Neural progenitor cell (in vitro differentiated cells): ENCODE data around the gene SPEM1. TPM values are rescaled to one million over a fixed set of nuclear protein-coding genes. Genes with fewer than 3 reads are reported as not detected.

Experiments
- DNase-seq: peaks from one replicate; pipeline ENCODE4 v3.0.0-alpha.2; 2016; ENCODE audit warnings: low spot score
- H2AFZ ChIP-seq: fragments of 200-600 bp; sonication (generic); replicated peaks from 2 replicates; pipeline ENCODE4 v1.6.1; 2016; ENCODE audit warnings: antibody characterized with exemption
- H3F3A ChIP-seq: fragments of 200-600 bp; sonication (generic); 2 replicates; pipeline ENCODE4 v1.6.1; 2016; ENCODE audit warnings: antibody characterized with exemption, low read depth
- H3K27ac ChIP-seq: fragments of 200-600 bp; sonication (generic); 2 replicates; pipeline ENCODE4 v1.5.1; 2016; ENCODE audit warnings: mild to moderate bottlenecking
- H3K27me3 ChIP-seq: fragments of 200-600 bp; sonication (generic); 2 replicates; pipeline ENCODE4 v1.6.1; 2016; ENCODE audit warnings: mild to moderate bottlenecking, moderate library complexity
- H3K36me3 ChIP-seq: fragments of 200-600 bp; sonication (generic); 2 replicates; pipeline ENCODE4 v1.5.1; 2016
- H3K4me1 ChIP-seq: fragments of 200-600 bp; sonication (generic); 2 replicates; pipeline ENCODE4 v1.6.1; 2016; ENCODE audit warnings: mixed run types
- H3K4me2 ChIP-seq: fragments of 200-600 bp; sonication (generic); 2 replicates; pipeline ENCODE4 v1.6.1; 2016
- H3K4me3 ChIP-seq: fragments of 200-600 bp; sonication (generic); 2 replicates; pipeline ENCODE4 v1.5.1; 2016
- H3K79me2 ChIP-seq: fragments of 200-600 bp; sonication (generic); 2 replicates; pipeline ENCODE4 v1.6.1; 2016; ENCODE audit warnings: low read depth
- H3K9ac ChIP-seq: fragments of 200-600 bp; sonication (generic); 2 replicates; pipeline ENCODE4 v1.6.1; 2016
- H3K9me3 ChIP-seq: fragments of 200-600 bp; sonication (generic); 2 replicates; pipeline ENCODE4 v1.5.1; 2016; ENCODE audit warnings: low read depth
- H4K20me1 ChIP-seq: fragments of 200-600 bp; sonication (generic); 2 replicates; pipeline ENCODE4 v1.6.1; 2016; ENCODE audit warnings: low read depth
- H3K27ac Mint-ChIP-seq: 3 replicates; pipeline ENCODE4 v1.8.0; 2021; ENCODE audit warnings: mixed read lengths
- H3K27me3 Mint-ChIP-seq: 2 replicates; pipeline ENCODE4 v1.8.0; 2022; ENCODE audit warnings: low read depth, mild to moderate bottlenecking, inconsistent platforms, moderate library complexity, mixed read lengths; ENCODE audit not compliant: insufficient read depth
- H3K36me3 Mint-ChIP-seq: 3 replicates; pipeline ENCODE4 v1.8.0; 2021; ENCODE audit warnings: mixed read lengths
- H3K4me1 Mint-ChIP-seq: 3 replicates; pipeline ENCODE4 v1.8.0; 2021; ENCODE audit warnings: mixed read lengths
- H3K4me3 Mint-ChIP-seq: 3 replicates; pipeline ENCODE4 v1.8.0; 2021; ENCODE audit warnings: mild to moderate bottlenecking, moderate library complexity, mixed read lengths
- H3K9me3 Mint-ChIP-seq: 3 replicates; pipeline ENCODE4 v1.8.0; 2020; ENCODE audit warnings: mixed read lengths
- CTCF ChIP-seq: fragments of 200-600 bp; sonication (generic); IDR thresholded peaks from 2 replicates; pipeline ENCODE4 v1.5.1; 2017; ENCODE audit warnings: antibody characterized with exemption, mild to moderate bottlenecking
- EZH2 ChIP-seq: fragments of 200-600 bp; sonication (generic); IDR thresholded peaks from 2 replicates; pipeline ENCODE4 v1.6.1; 2017; ENCODE audit warnings: antibody characterized with exemption, mild to moderate bottlenecking, moderate library complexity
- EZH2phosphoT487 ChIP-seq: fragments of 200-600 bp; sonication (generic); IDR thresholded peaks from 2 replicates; pipeline ENCODE4 v1.6.1; 2017; ENCODE audit warnings: antibody characterized with exemption
- total RNA-seq: library from RNA; depleted of rRNA; stranded (reverse); fragments of >200 nt; gene quantifications from 2 replicates; pipeline ENCODE4 v1.2.3, GENCODE V29; 2015; ENCODE audit warnings: low replicate concordance

SPEM1 gene
- total RNA-seq, 1 donor from 2014 or later = not detected

DNA sequence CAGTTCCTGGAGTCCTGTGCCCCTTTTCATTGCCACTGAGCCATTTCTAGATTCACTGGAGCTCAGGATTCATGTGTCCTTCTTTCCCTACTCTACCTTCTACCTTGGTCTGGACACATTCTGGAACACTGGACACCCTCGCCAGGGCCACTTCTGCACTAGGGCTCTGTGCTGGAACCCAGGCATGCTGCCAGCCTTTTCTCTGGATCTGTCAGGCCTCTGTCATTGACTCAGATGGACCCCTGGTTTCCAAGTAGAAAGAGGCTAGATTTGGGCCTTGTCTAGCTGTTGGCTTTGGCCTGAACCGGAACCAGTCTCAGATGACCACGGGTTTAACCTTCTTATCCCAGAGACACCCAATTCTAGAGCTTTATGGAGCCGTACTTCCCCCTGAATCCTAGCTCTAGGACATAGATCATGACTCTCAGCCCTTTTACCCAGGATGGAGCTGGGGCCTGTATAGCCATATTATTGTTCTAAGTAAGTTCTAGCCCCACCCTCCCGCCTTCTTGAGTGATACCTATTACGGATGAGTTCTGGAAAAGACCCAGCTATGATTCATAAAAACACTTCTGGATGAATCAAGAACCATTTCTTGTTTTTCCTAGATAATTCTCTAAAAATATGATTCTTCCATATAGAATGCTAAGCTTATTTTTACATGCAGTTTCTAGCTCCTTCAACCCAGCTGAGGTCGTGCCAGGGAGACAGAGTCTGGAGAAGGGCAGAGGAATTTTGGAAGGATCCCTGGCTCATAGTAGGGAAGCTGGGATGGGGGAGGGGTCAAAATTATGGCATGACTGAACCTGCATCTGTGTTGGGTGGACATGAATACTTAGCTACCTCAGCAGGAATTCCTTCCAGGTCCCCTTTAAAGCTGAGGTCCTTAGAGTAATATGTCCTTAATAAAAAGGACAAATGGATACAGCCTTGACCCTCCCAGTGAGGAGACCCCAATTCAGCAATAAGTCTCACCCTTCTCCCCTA lies 23.7 kb downstream of the SPEM1 start:
- H3K27me3 Mint-ChIP-seq = peaks cover 15% of the 10 kb centered on the region
- H3K36me3 Mint-ChIP-seq = no peaks in the 10 kb centered on the region
- H2AFZ ChIP-seq = no peak overlapping the region
- peaks cover 50% of the 10 kb centered on the region for H3K4me1 Mint-ChIP-seq
- H3K9me3 Mint-ChIP-seq = peaks cover 3% of the 10 kb centered on the region
- no peak overlapping the region for H3K27ac Mint-ChIP-seq
- H3K4me3 Mint-ChIP-seq = peak overlapping the region; percentile 79
- no peaks in the 10 kb centered on the region for H3K79me2 ChIP-seq
- no peak overlapping the region for H3K9ac ChIP-seq
- no peaks in the 10 kb centered on the region for H4K20me1 ChIP-seq
- H3K4me2 ChIP-seq = no peak overlapping the region
- no peak for DNase-seq
- no peak overlapping the region for H3K27ac ChIP-seq
- no peaks in the 10 kb centered on the region for H3K36me3 ChIP-seq
- H3K4me3 ChIP-seq = no peak overlapping the region
- peaks cover 31% of the 10 kb centered on the region for H3F3A ChIP-seq
- TF ChIP-seq EZH2 (no peak), CTCF (no peak), EZH2phosphoT487 (no peak)
- H3K9me3 ChIP-seq = no peaks in the 10 kb centered on the region
- peaks cover 49% of the 10 kb centered on the region for H3K27me3 ChIP-seq
- peaks cover 15% of the 10 kb centered on the region for H3K4me1 ChIP-seq

- Mint-ChIP-seq H3K9me3 (peaks cover 4% of the 10 kb centered on the region), H3K27ac (peak within 1 kb of the TSS; percentile 91), H3K36me3 (no peaks in the 10 kb centered on the region), H3K27me3 (peaks cover 10% of the 10 kb centered on the region), H3K4me1 (peaks cover 46% of the 10 kb centered on the region), H3K4me3 (peak within 1 kb of the TSS; percentile 87)
- peak; percentile 28 for TF ChIP-seq CTCF
- no peak for TF ChIP-seq EZH2
- Histone ChIP-seq H3K4me1 (peaks cover 9% of the 10 kb centered on the region), H3K4me2 (peak within 1 kb of the TSS; percentile 98), H2AFZ (peak within 1 kb of the TSS; percentile 99), H3K27ac (no peak within 1 kb of the TSS), H3K36me3 (no peaks in the 10 kb centered on the region), H3K9ac (no peak within 1 kb of the TSS), H3K27me3 (peaks cover 37% of the 10 kb centered on the region), H3K79me2 (no peaks in the 10 kb centered on the region), H4K20me1 (no peaks in the 10 kb centered on the region), H3K9me3 (no peaks in the 10 kb centered on the region), H3F3A (peaks cover 28% of the 10 kb centered on the region), H3K4me3 (peak within 1 kb of the TSS; percentile 71)
- DNase-seq = peak; percentile 96
Measured at GRCh38 chr17:7444682-7445618, 24.8 kb downstream of the SPEM1 start, which contains the start of gene CHRNB1. CHRNB1 (plus strand) TSS chr17:7445061; CDS start chr17:7445128, 67 bp downstream.

GRCh38 chr17:7445619-7445968 lies 25.5 kb downstream of the SPEM1 start:
- Mint-ChIP-seq H3K4me3 (peak overlapping the region; percentile 87), H3K27ac (peak overlapping the region; percentile 91), H3K4me1 (peaks cover 46% of the 10 kb centered on the region), H3K27me3 (peaks cover 4% of the 10 kb centered on the region), H3K36me3 (no peaks in the 10 kb centered on the region), H3K9me3 (peaks cover 4% of the 10 kb centered on the region)
- Histone ChIP-seq H3K27ac (no peak overlapping the region), H3K4me2 (peak overlapping the region; percentile 98), H3K79me2 (no peaks in the 10 kb centered on the region), H3K9me3 (no peaks in the 10 kb centered on the region), H3F3A (peaks cover 28% of the 10 kb centered on the region), H3K27me3 (peaks cover 34% of the 10 kb centered on the region), H2AFZ (peak overlapping the region; percentile 99), H3K4me1 (peaks cover 9% of the 10 kb centered on the region), H3K36me3 (no peaks in the 10 kb centered on the region), H3K4me3 (peak overlapping the region; percentile 71), H3K9ac (no peak overlapping the region), H4K20me1 (no peaks in the 10 kb centered on the region)
- TF ChIP-seq CTCF (no peak), EZH2 (no peak), EZH2phosphoT487 (no peak)
- DNase-seq = peak; percentile 89
